HEK293 (cell line): ENCODE measurements around the gene CAT.

Experiments
- CTCF ChIA-PET: fragments of 350-600 bp; formaldehyde crosslinking; extraction: SDS; loops from one replicate; lab custom pipeline; 2021; ENCODE audit warnings: antibody characterized with exemption; lab: Yijun Ruan, JAX
- POLR2A ChIA-PET: fragments of 300-600 bp; formaldehyde crosslinking; extraction: SDS; loops from one replicate; lab custom pipeline; 2020; ENCODE audit warnings: antibody characterized with exemption, inconsistent platforms; lab: Yijun Ruan, JAX
- H3K27ac ChIP-seq: fragments of 200-500 bp; sonication (Bioruptor generic); 2 replicates; pipeline ENCODE4 v1.5.1; 2014; ENCODE audit warnings: low read depth, low read length, control low read depth, inconsistent platforms; ENCODE audit errors: extremely low read depth
- H3K36me3 ChIP-seq, 2 experiments: fragments of 200-500 bp in 1 of 2; sonication (Bioruptor generic) in 1 of 2; 1 replicate in 1 of 2; 2 replicates in 1 of 2; pipeline ENCODE4 v1.5.1; 2014 to 2017; ENCODE audit warnings: inconsistent platforms in 2 of 2, low read length in 2 of 2; ENCODE audit not compliant: control insufficient read depth in 2 of 2, insufficient read depth in 1 of 2
- H3K4me1 ChIP-seq: fragments of 200-500 bp; sonication (Bioruptor generic); 2 replicates; pipeline ENCODE4 v1.5.1; 2014; ENCODE audit warnings: mild to moderate bottlenecking, low read length, inconsistent platforms; ENCODE audit not compliant: control insufficient read depth, insufficient read depth
- H3K4me3 ChIP-seq: 2 replicates; pipeline ENCODE4 v1.5.1; 2011; ENCODE audit warnings: low read depth, mild to moderate bottlenecking, control low read depth, low read length, moderate library complexity
- H3K9me3 ChIP-seq: fragments of 200-500 bp; sonication (Bioruptor generic); 2 replicates; pipeline ENCODE4 v1.5.1; 2014; ENCODE audit warnings: low read depth, low read length, inconsistent platforms; ENCODE audit not compliant: control insufficient read depth, insufficient read depth
- ATF2 ChIP-seq: fragments of 450-650 bp; formaldehyde crosslinking; IDR thresholded peaks from 2 replicates; pipeline ENCODE4 v1.5.1; 2016; ENCODE audit warnings: missing biosample characterization, missing genetic modification characterization, low read depth
- BCL11A ChIP-seq: fragments of 450-650 bp; formaldehyde crosslinking; IDR thresholded peaks from 2 replicates; pipeline ENCODE4 v1.5.1; 2016; ENCODE audit warnings: low read depth, missing biosample characterization, missing genetic modification characterization
- ELK4 ChIP-seq: IDR thresholded peaks from 2 replicates; pipeline ENCODE4 v1.6.1; 2011; ENCODE audit warnings: mild to moderate bottlenecking, low read depth, low read length, borderline replicate concordance
- GLIS2 ChIP-seq: fragments of 450-650 bp; formaldehyde crosslinking; IDR thresholded peaks from 2 replicates; pipeline ENCODE4 v1.5.1; 2016; ENCODE audit warnings: missing biosample characterization, missing genetic modification characterization
- KLF1 ChIP-seq: fragments of 450-650 bp; formaldehyde crosslinking; IDR thresholded peaks from 2 replicates; pipeline ENCODE4 v1.5.1; 2016; ENCODE audit warnings: missing biosample characterization, missing genetic modification characterization
- KLF17 ChIP-seq: fragments of 450-650 bp; formaldehyde crosslinking; IDR thresholded peaks from 2 replicates; pipeline ENCODE4 v1.5.1; 2016; ENCODE audit warnings: missing biosample characterization, missing genetic modification characterization
- SCRT1 ChIP-seq: fragments of 450-650 bp; formaldehyde crosslinking; IDR thresholded peaks from 2 replicates; pipeline ENCODE4 v1.5.1; 2016; ENCODE audit warnings: missing biosample characterization, missing genetic modification characterization, borderline replicate concordance
- SP3 ChIP-seq: fragments of 450-650 bp; formaldehyde crosslinking; IDR thresholded peaks from 2 replicates; pipeline ENCODE4 v1.5.1; 2016; ENCODE audit warnings: missing biosample characterization, missing genetic modification characterization
- ZBTB10 ChIP-seq: fragments of 450-650 bp; formaldehyde crosslinking; IDR thresholded peaks from 2 replicates; pipeline ENCODE4 v1.5.1; 2016; ENCODE audit warnings: missing biosample characterization, missing genetic modification characterization
- ZNF148 ChIP-seq: fragments of 450-650 bp; formaldehyde crosslinking; IDR thresholded peaks from 2 replicates; pipeline ENCODE4 v1.5.0; 2017; ENCODE audit warnings: missing biosample characterization, missing genetic modification characterization, borderline replicate concordance
- ZNF157 ChIP-seq: fragments of 450-650 bp; formaldehyde crosslinking; IDR thresholded peaks from 2 replicates; pipeline ENCODE4 v1.5.1; 2016; ENCODE audit warnings: missing biosample characterization, missing genetic modification characterization
- ZNF16 ChIP-seq: fragments of 450-650 bp; formaldehyde crosslinking; IDR thresholded peaks from 2 replicates; pipeline ENCODE4 v1.5.1; 2016; ENCODE audit warnings: low read depth, missing biosample characterization, missing genetic modification characterization
- ZNF239 ChIP-seq: fragments of 450-650 bp; formaldehyde crosslinking; IDR thresholded peaks from 2 replicates; pipeline ENCODE4 v1.5.1; 2016; ENCODE audit warnings: missing biosample characterization, missing genetic modification characterization
- ZNF24 ChIP-seq: fragments of 450-650 bp; formaldehyde crosslinking; IDR thresholded peaks from 2 replicates; pipeline ENCODE4 v1.5.1; 2016; ENCODE audit warnings: missing biosample characterization, missing genetic modification characterization
- ZNF280C ChIP-seq: fragments of 450-650 bp; formaldehyde crosslinking; IDR thresholded peaks from 2 replicates; pipeline ENCODE4 v1.5.1; 2016; ENCODE audit warnings: missing biosample characterization, missing genetic modification characterization
- ZNF335 ChIP-seq: fragments of 450-650 bp; formaldehyde crosslinking; conservative IDR thresholded peaks from 2 replicates; pipeline ENCODE4 v1.5.1; 2016; ENCODE audit warnings: missing biosample characterization, missing genetic modification characterization
- ZNF354C ChIP-seq: fragments of 450-650 bp; formaldehyde crosslinking; IDR thresholded peaks from 2 replicates; pipeline ENCODE4 v1.5.1; 2016; ENCODE audit warnings: missing biosample characterization, missing genetic modification characterization, low read depth, borderline replicate concordance
- ZNF394 ChIP-seq: fragments of 450-650 bp; formaldehyde crosslinking; IDR thresholded peaks from 2 replicates; pipeline ENCODE4 v1.5.1; 2016; ENCODE audit warnings: missing biosample characterization, missing genetic modification characterization, mild to moderate bottlenecking, moderate library complexity, borderline replicate concordance
- ZNF433 ChIP-seq: fragments of 450-650 bp; formaldehyde crosslinking; IDR thresholded peaks from 2 replicates; pipeline ENCODE4 v1.5.1; 2016; ENCODE audit warnings: missing biosample characterization, missing genetic modification characterization, low read depth
- ZNF48 ChIP-seq: fragments of 450-650 bp; formaldehyde crosslinking; IDR thresholded peaks from 2 replicates; pipeline ENCODE4 v1.5.1; 2016; ENCODE audit warnings: missing biosample characterization, missing genetic modification characterization
- ZNF555 ChIP-seq: fragments of 450-650 bp; formaldehyde crosslinking; conservative IDR thresholded peaks from 2 replicates; pipeline ENCODE4 v1.5.1; 2017; ENCODE audit warnings: missing biosample characterization, mild to moderate bottlenecking, missing genetic modification characterization, inconsistent platforms
- ZNF658 ChIP-seq: fragments of 450-650 bp; formaldehyde crosslinking; IDR thresholded peaks from 2 replicates; pipeline ENCODE4; 2016; ENCODE audit warnings: missing biosample characterization, missing genetic modification characterization
- ZSCAN23 ChIP-seq: fragments of 450-650 bp; formaldehyde crosslinking; IDR thresholded peaks from 2 replicates; pipeline ENCODE4 v1.5.1; 2016; ENCODE audit warnings: missing biosample characterization, missing genetic modification characterization

The CAT gene

GRCh38 chr11:34448223-34448994 lies 9.7 kb downstream of the CAT start:
- Histone ChIP-seq H3K36me3 (peaks cover 4 to 43% of the 10 kb centered on the region in 2 experiments; a peak in 2 of 3 replicates), H3K4me3 (no peak overlapping the region)
- CTCF ChIA-PET, result interaction anchor here (0.8 to 3.1 kb wide), 2 partner anchors 44 kb away, joined by 3 to 8 read pairs; no protein-coding TSS in a partner anchor
- no peak for TF ChIP-seq GLIS2 (tag by site-specific recombination)
- no peak for TF ChIP-seq ZNF48 (tag by site-specific recombination)
- TF ChIP-seq ZSCAN23 (tag by site-specific recombination), result no peak
- no peak for TF ChIP-seq ZNF335 (tag by site-specific recombination)
- no peak for TF ChIP-seq ZNF24 (tag by site-specific recombination)
- TF ChIP-seq KLF17 (tag by site-specific recombination), result no peak
- TF ChIP-seq KLF1 (tag by site-specific recombination), result no peak
- TF ChIP-seq ZNF394 (tag by site-specific recombination), result no peak
- TF ChIP-seq ZNF555, result no peak
- TF ChIP-seq ELK4, result no peak
- TF ChIP-seq ZNF433, result no peak
- TF ChIP-seq ZNF157 (tag by site-specific recombination), result no peak
- TF ChIP-seq ATF2, result no peak
- TF ChIP-seq, all 188 proteins: peak for 0
- Histone ChIP-seq H3K27ac (no peak overlapping the region), H3K9me3 (no peaks in the 10 kb centered on the region), H3K4me1 (no peaks in the 10 kb centered on the region)
- POLR2A ChIA-PET, result no interaction called here

GRCh38 chr11:34449013-34449412 lies 10.3 kb downstream of the CAT start:
- H3K4me1 ChIP-seq, result no peaks in the 10 kb centered on the region
- POLR2A ChIA-PET, result no interaction called here
- H3K36me3 ChIP-seq, result peaks cover 9 to 49% of the 10 kb centered on the region in 2 experiments; a peak in 2 of 3 replicates
- TF ChIP-seq ZNF239 (tag by site-specific recombination), result no peak
- TF ChIP-seq ZNF148, result no peak
- no peak for TF ChIP-seq SP3 (tag by site-specific recombination)
- no peak for TF ChIP-seq ZNF16
- TF ChIP-seq ZNF658 (tag by site-specific recombination), result no peak
- TF ChIP-seq BCL11A (tag by site-specific recombination), result no peak
- TF ChIP-seq ZBTB10 (tag by site-specific recombination), result no peak
- TF ChIP-seq ZNF354C (tag by site-specific recombination), result no peak
- TF ChIP-seq ZNF280C (tag by site-specific recombination), result no peak
- TF ChIP-seq SCRT1, result no peak
- CTCF ChIA-PET, result interaction anchor here (3.1 kb wide), 1 partner anchor 44 kb away, joined by 8 read pairs; no protein-coding TSS in a partner anchor
- H3K9me3 ChIP-seq, result no peaks in the 10 kb centered on the region
- H3K27ac ChIP-seq, result no peak overlapping the region
- H3K4me3 ChIP-seq, result no peak overlapping the region
